HG02943 (cell line): ENCODE results near the gene SLC12A5.

ENCODE experiments used
- ATAC-seq: cut with Tn5 transposase; IDR thresholded peaks from one replicate; pipeline ENCODE4 v1.9.1; 2021; ENCODE audit warnings: mild to moderate bottlenecking, low read depth, moderate library complexity; ENCODE audit not compliant: unreplicated experiment

Gene SLC12A5

GRCh38 chr20:46100988-46101387 lies 72.0 kb downstream of the SLC12A5 start:
- ATAC-seq = no peak

GRCh38 chr20:46101957-46102356 lies 72.9 kb downstream of the SLC12A5 start:
- no peak for ATAC-seq

DNA sequence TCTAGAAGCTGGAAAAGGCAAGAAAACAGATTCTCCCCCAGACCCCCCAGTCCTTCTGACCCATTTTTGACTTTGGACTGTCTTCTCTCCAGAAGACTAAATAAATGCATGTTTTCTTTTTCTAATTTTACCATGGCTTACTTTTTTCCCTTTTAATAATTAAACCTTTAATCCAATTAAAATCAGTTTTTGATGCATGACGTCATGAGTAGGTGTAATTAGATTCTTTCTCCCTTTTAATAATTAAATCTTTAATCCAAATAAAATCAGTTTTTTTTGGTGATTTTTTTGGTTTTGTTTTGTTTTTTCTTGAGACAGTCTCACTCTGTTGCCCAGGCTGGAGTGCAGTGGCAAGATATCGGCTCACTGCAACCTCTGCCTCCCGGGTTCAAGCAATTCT lies 73.9 kb downstream of the SLC12A5 start:
- no peak for ATAC-seq

DNA sequence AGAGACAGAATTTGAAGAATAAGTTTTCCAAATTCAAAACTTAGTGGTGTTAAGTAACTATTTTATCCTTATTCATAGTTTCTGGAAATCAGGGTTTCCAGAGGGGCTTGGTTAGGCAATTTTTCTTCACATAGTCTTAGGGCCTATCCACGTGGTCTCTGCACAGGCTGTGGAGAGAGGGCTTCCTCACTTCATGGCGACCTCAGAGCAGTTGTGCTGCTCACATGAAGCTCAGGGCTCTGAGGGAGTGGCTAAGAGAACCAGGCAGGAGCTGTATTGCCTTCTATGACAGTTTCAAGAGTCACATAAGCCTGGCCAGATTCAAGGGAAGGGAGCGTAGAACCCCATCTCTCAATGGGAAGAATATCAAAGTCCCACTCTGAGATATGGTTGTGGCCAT lies 75.2 kb downstream of the SLC12A5 start:
- no peak for ATAC-seq

DNA sequence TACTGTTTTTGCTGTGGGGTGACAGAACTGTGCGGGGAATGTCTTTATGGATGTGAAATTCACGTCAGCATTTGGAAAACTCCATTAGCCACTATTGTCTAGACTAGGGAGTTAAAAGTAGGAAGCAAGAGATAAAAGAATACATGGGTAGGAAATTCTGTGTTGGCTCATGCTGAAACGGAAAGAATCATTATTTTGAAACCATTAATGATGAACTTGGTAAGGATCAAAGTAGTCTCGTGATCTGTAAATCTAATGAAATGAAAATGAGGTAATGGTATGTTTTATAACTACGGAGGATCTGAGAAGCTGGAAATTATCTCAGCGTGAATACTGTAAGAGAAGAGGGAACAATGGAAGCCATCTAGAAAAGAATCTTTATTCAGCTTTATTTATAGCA lies 78.0 kb downstream of the SLC12A5 start:
- no peak for ATAC-seq

- peak; percentile 82 for ATAC-seq
Observed at GRCh38 chr20:46108435-46108841, 79.4 kb downstream of the SLC12A5 start.

- ATAC-seq = no peak
Observed at GRCh38 chr20:46108976-46109375, 80.0 kb downstream of the SLC12A5 start.
